Activated naive CD4-positive, alpha-beta T cell treated with anti-CD3 and anti-CD28 coated beads, Interleukin-2, amount 50 U/mL, for 16 hours (primary cell): Measurements from ENCODE around the gene CACNA1C.
"Not testable (repeated sequence)": the region's sequence is repeated elsewhere in the genome, so short reads cannot be mapped to it uniquely, and the experiment has no call there.

Experiments
- DNase-seq: peaks from one replicate; pipeline ENCODE4 v3.0.0-alpha.2; 2020

Gene CACNA1C

GRCh38 chr12:2113119-2113912 lies 60.5 kb downstream of the CACNA1C start:
- DNase-seq: no peak

DNA sequence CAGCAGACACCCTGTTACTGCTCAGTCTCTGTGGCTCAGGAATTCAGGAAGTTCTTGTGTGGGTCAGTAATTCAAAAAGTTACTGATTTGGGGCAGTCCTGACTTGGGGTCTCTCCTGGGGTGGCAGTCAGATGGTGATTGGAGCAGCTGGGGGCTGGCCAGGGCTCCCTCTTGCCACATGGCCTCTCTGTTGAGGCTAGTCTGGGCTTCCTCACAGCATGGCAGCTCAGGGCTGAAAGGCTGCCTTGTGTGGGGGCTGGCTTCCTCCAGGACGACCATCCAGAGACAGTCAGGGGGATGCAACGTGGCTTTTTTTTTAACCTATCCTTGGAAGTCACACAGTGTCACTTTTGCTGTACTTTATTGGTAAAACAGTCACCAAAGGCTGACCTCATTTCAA lies 61.3 kb downstream of the CACNA1C start:
- no peak for DNase-seq

GRCh38 chr12:2115101-2115845 lies 62.5 kb downstream of the CACNA1C start:
- DNase-seq: no peak

- DNase-seq: no peak
Measured at GRCh38 chr12:2117541-2117940, 64.8 kb downstream of the CACNA1C start.

- no peak for DNase-seq
Measured at GRCh38 chr12:2118061-2118460, 65.3 kb downstream of the CACNA1C start.

DNA sequence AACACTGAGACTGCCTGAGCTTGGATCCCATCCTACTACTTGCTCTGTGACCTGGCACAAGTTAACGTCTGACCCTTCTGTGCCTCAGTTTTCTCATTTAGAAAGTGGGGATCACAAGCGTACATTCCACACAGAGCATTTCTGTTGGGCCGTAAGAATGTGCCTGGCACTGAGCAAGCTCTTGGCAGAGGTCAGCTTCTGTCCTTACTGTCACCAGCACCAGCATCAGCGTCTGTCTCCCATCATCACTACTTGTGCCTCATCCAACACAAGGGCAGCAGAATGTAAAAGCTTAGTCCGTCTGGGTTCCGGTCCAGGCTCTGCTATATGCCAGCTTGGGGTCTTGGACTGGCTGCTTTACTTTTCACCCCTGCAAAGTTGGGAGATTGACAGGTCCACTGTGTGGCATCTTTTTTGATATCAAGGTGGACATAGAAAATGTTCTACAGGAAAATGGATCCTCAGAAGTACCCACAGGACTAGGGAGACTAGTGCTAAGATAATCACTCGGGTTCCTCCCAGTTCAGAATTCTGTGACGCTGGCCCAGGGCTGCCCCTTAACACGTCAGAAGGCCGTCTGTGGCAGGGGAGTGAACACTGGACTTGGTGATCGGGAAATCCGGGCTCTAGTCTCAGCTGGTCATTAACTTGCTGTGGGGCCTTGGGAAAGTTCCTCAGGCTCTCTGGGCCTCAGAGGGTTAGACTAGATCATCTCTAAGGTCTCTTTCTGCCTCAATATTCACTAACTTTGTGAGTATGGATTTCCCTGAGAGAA lies 65.9 kb downstream of the CACNA1C start:
- no peak for DNase-seq

- DNase-seq: no peak
Measured at GRCh38 chr12:2119266-2119665, 66.5 kb downstream of the CACNA1C start.

- no peak for DNase-seq
Measured at GRCh38 chr12:2120982-2121758, 68.4 kb downstream of the CACNA1C start.

- no peak for DNase-seq
Measured at GRCh38 chr12:2124466-2125023, 71.8 kb downstream of the CACNA1C start.

DNA sequence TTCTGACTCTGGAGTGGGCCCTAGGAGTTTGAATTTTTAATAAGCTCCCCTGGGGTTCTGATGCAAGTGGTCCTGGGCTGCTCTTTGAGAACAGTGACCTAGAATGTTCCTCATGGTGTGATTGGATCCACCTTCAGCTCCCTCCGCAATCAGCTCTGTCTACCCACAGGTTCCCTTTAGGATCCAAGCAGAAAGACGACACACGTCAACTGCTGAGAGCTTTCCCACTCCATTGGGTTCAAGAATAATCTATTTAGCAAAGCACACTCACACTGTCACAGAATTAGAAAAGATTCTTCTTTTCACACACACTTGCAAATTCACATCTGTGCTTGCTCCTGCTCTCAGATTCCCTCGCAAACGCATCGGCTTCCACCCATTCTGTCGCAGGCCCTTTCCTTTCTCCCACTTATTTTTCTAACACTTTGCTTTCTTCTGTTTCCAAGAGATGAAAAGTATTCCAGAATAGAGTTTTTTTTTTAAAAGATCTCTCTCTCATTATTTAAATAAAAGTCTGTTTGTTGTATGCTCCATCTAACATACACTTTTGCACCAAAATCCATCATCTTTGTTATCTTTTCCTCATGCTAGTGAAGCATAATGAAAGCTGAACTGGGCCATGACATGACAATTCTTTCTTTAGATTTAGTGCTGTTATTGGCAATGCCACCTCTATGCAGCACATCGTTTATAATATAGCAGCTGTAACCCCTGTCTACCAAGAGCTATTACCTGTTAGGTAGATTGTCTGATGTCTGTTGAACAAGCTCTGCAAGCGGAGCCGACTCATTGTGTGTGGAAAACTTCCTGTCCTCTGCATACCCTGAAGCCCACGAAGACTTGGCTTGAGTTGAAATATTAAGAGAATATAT lies 73.1 kb downstream of the CACNA1C start:
- no peak for DNase-seq

- no peak for DNase-seq
Measured at GRCh38 chr12:2126676-2127406, 74.1 kb downstream of the CACNA1C start.

GRCh38 chr12:2129076-2129475 lies 76.3 kb downstream of the CACNA1C start:
- no peak for DNase-seq

- not testable (repeated sequence) for DNase-seq
Measured at GRCh38 chr12:2135661-2136418, 83.1 kb downstream of the CACNA1C start.

- no peak for DNase-seq
Measured at GRCh38 chr12:2136901-2137300, 84.1 kb downstream of the CACNA1C start.

DNA sequence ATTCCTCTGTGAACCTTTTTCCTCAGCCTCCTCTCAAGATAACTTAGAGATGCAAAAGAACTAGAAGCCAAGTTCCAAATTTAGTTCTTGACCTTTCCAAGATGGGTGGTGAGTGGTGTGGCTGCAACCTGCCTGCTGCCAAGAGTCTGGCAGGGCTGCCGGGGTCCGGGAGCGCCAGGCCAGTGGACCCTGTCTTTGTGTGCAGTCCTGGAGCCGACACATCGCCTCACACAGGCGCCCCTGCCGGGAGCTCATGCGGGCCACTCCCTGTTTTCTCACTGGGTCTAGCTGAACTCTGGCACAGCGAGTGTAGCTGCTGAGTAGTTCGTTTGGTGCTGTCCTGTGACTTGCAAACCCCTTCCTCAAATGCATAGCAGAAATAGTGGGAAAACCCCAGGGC lies 84.9 kb downstream of the CACNA1C start:
- no peak for DNase-seq

DNA sequence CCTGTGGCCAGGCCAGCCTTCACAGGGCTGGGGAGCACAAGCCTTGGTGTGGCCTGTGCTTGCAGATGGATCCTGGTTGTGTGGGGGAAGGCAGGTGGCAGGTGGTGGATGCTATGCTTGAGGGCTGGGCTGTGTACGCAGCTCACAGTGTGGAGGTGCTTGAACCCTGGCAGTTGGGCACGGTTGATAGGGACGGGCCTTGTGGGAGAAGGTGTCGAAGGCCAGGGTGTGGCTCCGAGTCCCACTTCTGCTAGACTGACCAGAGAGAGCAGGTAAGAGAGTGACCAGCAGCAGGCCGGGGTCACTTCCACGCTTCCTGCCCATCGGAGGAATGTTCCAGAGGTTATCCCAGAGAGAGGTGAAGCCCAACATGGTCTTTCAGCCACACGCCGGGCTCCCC lies 85.5 kb downstream of the CACNA1C start:
- no peak for DNase-seq

GRCh38 chr12:2138871-2139308 lies 86.1 kb downstream of the CACNA1C start:
- no peak for DNase-seq

GRCh38 chr12:2139651-2140050 lies 86.9 kb downstream of the CACNA1C start:
- DNase-seq: no peak

- no peak for DNase-seq
Measured at GRCh38 chr12:2140858-2141519, 88.2 kb downstream of the CACNA1C start.
